ENCODE measurements around the gene KATNB1. TPM values are rescaled to one million over a fixed set of nuclear protein-coding genes. Genes with fewer than 3 reads are reported as not detected.
"Not testable (repeated sequence)": the region's sequence is repeated elsewhere in the genome, so short reads cannot be mapped to it uniquely, and the experiment has no call there.

Gene KATNB1
- total RNA-seq, 2 experiments from 2014 or later: 25.5 to 30.0 TPM

DNA sequence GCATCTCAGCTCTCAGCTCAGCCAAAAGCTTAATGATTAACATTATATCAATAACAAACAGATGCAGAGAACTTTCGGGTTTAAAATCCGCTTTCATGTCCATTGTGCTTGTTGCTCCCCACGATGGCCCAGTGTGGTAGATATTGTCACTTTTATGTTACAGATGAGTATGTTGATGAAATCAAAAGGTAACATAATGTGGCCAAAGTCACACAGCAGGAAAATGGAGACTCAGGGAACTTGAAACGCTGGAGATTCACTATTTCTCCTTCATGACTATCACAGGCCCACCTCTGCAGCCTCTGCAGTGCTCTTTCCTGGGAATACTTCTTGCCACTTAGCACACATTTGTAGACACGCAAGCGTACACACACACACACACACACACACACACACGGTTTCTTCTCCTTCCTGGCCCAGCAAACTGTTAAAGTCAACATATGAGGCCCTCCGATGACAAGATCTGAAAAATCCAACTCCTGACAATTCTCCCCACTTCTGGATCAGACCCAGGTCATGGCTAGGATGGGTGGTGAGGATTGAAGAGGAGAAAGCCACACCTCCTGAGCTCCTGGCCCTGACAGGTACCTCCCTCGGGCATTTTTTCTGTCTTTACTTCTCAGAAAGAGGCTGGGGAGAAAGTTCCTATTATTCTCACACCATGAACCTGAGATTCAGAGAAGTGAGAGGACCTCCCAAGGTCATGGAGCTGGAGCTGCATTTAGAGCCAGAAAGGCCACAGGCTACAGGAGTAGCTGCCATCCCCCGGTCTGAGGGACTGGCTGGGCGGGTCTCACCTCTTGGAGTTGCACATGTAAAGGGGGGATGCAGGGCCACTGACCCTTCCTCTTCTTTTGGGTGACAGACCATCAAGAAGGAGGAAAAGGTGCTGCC lies 31.3 kb upstream of the KATNB1 start:
- no peaks in the 10 kb centered on the region for H3K9me3 Mint-ChIP-seq
- intact Hi-C loops (cut with micrococcal nuclease): no loop called here
- no peaks in the 10 kb centered on the region for H3K27me3 Mint-ChIP-seq (ENCODE audit: low read depth)
- no peaks in the 10 kb centered on the region for H3K36me3 Mint-ChIP-seq (ENCODE audit: low read depth)
- peaks cover 2% of the 10 kb centered on the region for H3K4me1 Mint-ChIP-seq (ENCODE audit: low read depth)
- no peak overlapping the region for H3K27ac Mint-ChIP-seq
- CTCF ChIA-PET: interaction anchor here (0.6 kb wide), 1 partner anchor 95 kb away, joined by 3 read pairs; no protein-coding TSS in a partner anchor
- H3K4me3 Mint-ChIP-seq: no peak overlapping the region
- DNase-seq: no peak

DNA sequence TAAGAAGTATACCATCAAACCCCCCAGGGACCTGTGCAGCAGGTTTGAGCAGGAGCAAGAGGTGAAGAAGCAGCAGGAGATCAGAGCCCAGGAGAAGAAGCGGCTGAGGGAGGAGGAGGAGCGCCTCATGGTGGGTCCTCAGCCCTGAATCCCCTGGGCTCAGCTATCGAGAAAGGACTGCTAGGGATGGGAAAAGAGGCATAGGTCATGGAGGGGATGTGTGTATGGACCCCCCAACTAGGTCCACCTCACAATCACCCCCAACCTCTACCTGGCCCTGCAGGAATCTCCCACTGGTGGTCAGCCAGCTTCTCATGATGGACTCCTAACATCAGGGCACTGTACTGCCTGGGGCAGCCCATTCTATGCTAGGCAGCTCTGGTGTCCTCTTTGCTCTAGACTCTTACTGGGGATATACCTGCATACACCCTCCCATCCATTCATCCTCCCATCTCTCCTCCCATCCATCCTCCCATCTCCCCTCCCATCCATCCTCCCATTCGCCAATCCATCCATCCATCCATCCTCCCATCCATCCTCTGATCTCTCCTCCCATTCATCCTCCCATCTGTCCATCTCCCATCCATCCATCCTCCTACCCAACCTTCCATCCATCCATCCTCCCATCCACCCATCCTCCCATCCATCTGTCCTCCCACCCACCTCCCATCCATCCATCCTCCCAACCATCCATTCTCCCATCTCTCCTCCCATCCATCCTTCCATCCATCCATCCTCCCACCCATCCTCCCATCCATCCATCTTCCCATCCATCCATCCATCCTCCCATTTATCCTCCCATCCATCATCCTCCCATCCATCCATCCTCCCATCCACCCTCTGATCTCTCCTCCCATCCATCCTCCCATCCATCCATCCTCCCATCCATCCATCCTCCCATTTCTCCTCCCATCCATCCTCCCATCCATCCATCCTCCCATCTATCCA lies 30.4 kb upstream of the KATNB1 start:
- no peak for DNase-seq
- Mint-ChIP-seq H3K36me3 (ENCODE audit: low read depth) (no peaks in the 10 kb centered on the region), H3K4me1 (ENCODE audit: low read depth) (peaks cover 2% of the 10 kb centered on the region), H3K27ac (no peak overlapping the region), H3K4me3 (no peak overlapping the region), H3K27me3 (ENCODE audit: low read depth) (no peaks in the 10 kb centered on the region), H3K9me3 (no peaks in the 10 kb centered on the region)
- intact Hi-C loops (cut with micrococcal nuclease): no loop called here
- CTCF ChIA-PET: interaction anchor here (0.6 kb wide), 1 partner anchor 96 kb away, joined by 3 read pairs; no protein-coding TSS in a partner anchor

DNA sequence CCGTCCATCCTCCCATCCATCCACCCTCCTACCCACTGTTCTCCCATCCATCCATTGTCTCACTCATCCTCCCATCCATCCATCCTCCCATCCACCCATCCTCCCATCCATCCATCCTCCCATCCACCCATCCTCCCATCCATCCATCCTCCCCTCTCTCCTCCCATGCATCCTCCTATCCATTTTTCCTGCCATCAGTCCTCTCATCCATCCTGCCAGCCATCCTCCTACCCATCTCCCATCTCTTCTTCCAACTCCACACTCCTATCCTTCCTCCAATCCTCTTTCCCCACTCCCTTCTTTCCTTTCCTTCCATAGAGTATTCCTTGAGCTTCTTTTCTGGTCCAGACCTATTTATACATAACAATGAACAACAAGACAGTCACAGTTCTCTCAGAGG lies 28.9 kb upstream of the KATNB1 start:
- Mint-ChIP-seq H3K4me1 (ENCODE audit: low read depth) (peaks cover 2% of the 10 kb centered on the region), H3K9me3 (no peaks in the 10 kb centered on the region), H3K27me3 (ENCODE audit: low read depth) (no peaks in the 10 kb centered on the region), H3K36me3 (ENCODE audit: low read depth) (no peaks in the 10 kb centered on the region), H3K4me3 (no peak overlapping the region), H3K27ac (no peak overlapping the region)
- CTCF ChIA-PET: no interaction called here
- intact Hi-C loops (cut with micrococcal nuclease): no loop called here
- no peak for DNase-seq

DNA sequence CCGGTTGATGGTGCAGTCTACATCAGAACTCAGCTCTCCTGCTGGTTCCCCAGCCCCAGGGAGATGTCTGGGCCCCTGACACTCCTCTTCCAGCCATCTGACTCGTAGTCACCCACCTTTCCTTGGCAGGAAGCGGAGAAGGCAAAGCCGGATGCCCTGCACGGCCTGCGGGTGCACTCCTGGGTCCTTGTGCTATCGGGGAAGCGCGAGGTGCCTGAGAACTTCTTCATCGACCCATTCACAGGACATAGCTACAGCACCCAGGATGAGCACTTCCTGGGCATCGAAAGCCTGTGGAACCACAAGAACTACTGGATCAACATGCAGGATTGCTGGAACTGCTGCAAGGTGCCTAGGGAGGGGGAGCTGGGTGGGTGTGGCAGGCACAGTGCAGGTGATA lies 28.2 kb upstream of the KATNB1 start:
- DNase-seq: no peak
- Mint-ChIP-seq H3K4me1 (ENCODE audit: low read depth) (peaks cover 2% of the 10 kb centered on the region), H3K9me3 (no peaks in the 10 kb centered on the region), H3K36me3 (ENCODE audit: low read depth) (no peaks in the 10 kb centered on the region), H3K4me3 (no peak overlapping the region), H3K27ac (no peak overlapping the region), H3K27me3 (ENCODE audit: low read depth) (no peaks in the 10 kb centered on the region)
- intact Hi-C loops (cut with micrococcal nuclease): no loop called here
- CTCF ChIA-PET: no interaction called here

DNA sequence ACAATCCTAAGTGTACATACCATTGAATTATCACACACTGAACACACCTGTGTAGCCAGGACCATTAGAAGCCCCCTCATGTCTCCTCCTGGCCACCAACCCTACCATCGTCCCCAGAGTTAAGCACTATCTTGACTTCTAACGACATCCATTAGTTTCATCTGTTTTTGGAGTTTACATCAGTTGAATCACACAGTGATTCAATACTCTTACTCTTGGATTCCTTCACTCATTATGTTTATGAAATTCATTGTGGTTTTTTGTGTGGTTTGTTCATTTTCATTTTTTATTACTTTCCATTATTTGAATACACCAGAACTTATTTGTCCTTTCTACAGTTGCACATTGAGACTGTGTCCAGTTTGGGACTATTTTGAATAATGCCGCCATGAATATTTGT lies 27.4 kb upstream of the KATNB1 start:
- no peak overlapping the region for H3K4me3 Mint-ChIP-seq
- no peak for DNase-seq
- no peak overlapping the region for H3K27ac Mint-ChIP-seq
- intact Hi-C loops (cut with micrococcal nuclease): no loop called here
- H3K9me3 Mint-ChIP-seq: no peaks in the 10 kb centered on the region
- CTCF ChIA-PET: no interaction called here
- no peaks in the 10 kb centered on the region for H3K36me3 Mint-ChIP-seq (ENCODE audit: low read depth)
- H3K4me1 Mint-ChIP-seq (ENCODE audit: low read depth): peaks cover 2% of the 10 kb centered on the region
- H3K27me3 Mint-ChIP-seq (ENCODE audit: low read depth): no peaks in the 10 kb centered on the region

DNA sequence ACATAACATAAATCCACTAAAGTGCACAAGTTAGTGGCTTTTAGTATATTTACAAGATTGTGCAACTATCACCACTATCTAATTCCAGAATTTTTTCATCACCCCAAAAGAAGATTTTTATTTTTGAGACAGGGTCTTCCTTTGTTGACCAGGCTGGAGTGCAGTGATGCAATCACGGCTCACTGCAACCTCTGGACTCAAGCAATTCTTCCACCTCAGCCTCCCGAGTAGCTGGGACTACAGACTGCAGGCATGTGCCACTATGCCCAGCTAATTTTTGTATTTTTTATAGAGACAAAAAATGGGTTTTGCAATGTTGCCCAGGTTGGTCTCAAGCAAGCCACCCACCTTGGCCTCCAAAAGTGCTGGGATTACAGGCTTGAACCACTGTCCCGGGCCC lies 25.9 kb upstream of the KATNB1 start:
- H3K36me3 Mint-ChIP-seq (ENCODE audit: low read depth): no peaks in the 10 kb centered on the region
- CTCF ChIA-PET: no interaction called here
- intact Hi-C loops (cut with micrococcal nuclease): no loop called here

DNA sequence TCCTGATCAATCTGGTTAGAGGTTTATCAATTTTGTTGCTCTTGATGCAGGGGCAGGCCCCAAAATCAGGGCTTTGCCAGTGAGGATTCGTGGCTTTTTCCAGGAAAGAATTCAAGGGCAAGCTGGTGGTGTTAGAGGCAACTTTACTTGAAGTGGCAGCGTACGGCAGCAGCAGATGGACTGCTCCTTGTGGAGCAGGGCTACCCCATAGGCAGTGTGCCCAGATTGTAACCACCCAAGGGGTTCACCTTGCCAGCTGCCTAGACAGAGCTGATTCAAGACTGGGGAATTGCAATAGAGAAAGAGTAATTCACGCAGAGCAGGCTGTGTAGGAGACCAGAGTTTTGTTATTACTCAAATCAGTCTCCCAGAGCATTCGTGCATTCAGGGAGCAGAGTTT lies 24.2 kb upstream of the KATNB1 start:
- Mint-ChIP-seq H3K36me3 (ENCODE audit: low read depth) (no peaks in the 10 kb centered on the region), H3K27ac (no peak overlapping the region), H3K4me3 (no peak overlapping the region), H3K4me1 (ENCODE audit: low read depth) (peaks cover 2% of the 10 kb centered on the region), H3K27me3 (ENCODE audit: low read depth) (no peaks in the 10 kb centered on the region), H3K9me3 (no peaks in the 10 kb centered on the region)
- CTCF ChIA-PET: interaction anchor here (1.9 kb wide), 1 partner anchor 135 kb away, joined by 8 read pairs; no protein-coding TSS in a partner anchor
- no peak for DNase-seq
- intact Hi-C loops (cut with micrococcal nuclease): no loop called here

More for the DNA sequence above, 25.9 kb upstream of the KATNB1 start:
- no peak overlapping the region for H3K4me3 Mint-ChIP-seq
- no peak for DNase-seq
- H3K9me3 Mint-ChIP-seq: no peaks in the 10 kb centered on the region
- no peaks in the 10 kb centered on the region for H3K27me3 Mint-ChIP-seq (ENCODE audit: low read depth)
- H3K4me1 Mint-ChIP-seq (ENCODE audit: low read depth): peaks cover 2% of the 10 kb centered on the region
- H3K27ac Mint-ChIP-seq: no peak overlapping the region

DNA sequence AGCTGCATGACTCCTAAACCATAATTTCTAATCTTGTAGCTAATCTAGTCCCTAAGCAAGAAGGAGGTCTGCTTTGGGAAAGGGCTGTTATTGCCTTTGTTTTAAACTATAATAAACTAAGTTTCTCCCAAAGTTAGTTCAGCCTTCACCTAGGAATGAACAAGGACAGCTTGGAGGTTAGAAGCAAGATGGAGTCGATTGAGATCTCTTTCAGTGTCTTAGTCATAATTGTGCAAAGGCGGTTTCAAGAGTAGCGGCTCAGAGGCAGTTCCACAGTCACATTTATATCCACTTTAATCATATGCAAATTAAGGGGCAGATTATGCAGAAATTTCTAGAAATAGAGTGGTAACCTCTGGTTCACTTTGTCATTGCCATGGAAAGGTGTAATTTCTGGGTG lies 23.6 kb upstream of the KATNB1 start:
- H3K36me3 Mint-ChIP-seq (ENCODE audit: low read depth): no peaks in the 10 kb centered on the region
- no peak overlapping the region for H3K4me3 Mint-ChIP-seq
- no peaks in the 10 kb centered on the region for H3K27me3 Mint-ChIP-seq (ENCODE audit: low read depth)
- intact Hi-C loops (cut with micrococcal nuclease): no loop called here
- peaks cover 2% of the 10 kb centered on the region for H3K4me1 Mint-ChIP-seq (ENCODE audit: low read depth)
- CTCF ChIA-PET: interaction anchor here (0.8 to 1.9 kb wide), 3 partner anchors 46 to 136 kb away, joined by 3 to 8 read pairs (median 3); no protein-coding TSS in a partner anchor
- no peaks in the 10 kb centered on the region for H3K9me3 Mint-ChIP-seq
- DNase-seq: no peak
- no peak overlapping the region for H3K27ac Mint-ChIP-seq

DNA sequence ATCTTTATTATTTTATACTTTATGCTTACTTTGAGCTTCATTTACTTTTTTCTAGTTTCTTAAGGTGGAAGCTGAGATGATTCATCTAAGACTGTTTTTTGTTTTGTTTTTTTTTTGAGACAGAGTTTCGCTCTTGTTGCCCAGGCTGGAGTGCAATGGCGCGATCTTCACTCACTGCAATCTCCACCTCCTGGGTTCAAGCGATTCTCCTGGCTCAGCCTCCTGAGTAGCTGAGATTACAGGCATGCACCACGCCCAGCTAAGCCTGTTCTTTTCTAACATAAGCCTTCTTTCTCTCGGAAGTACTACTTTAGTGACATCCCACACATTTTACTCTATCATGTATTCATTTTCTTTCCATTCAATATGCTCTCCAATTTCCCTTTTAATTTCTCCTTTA lies 23.0 kb upstream of the KATNB1 start:
- H3K4me3 Mint-ChIP-seq; H3K36me3 Mint-ChIP-seq (ENCODE audit: low read depth); H3K27ac Mint-ChIP-seq; H3K9me3 Mint-ChIP-seq; H3K4me1 Mint-ChIP-seq (ENCODE audit: low read depth); H3K27me3 Mint-ChIP-seq (ENCODE audit: low read depth); intact Hi-C loops (cut with micrococcal nuclease); DNase-seq: not testable (repeated sequence)
- CTCF ChIA-PET: interaction anchor here (0.8 to 1.9 kb wide), 3 partner anchors 45 to 136 kb away, joined by 3 to 8 read pairs (median 3); no protein-coding TSS in a partner anchor

DNA sequence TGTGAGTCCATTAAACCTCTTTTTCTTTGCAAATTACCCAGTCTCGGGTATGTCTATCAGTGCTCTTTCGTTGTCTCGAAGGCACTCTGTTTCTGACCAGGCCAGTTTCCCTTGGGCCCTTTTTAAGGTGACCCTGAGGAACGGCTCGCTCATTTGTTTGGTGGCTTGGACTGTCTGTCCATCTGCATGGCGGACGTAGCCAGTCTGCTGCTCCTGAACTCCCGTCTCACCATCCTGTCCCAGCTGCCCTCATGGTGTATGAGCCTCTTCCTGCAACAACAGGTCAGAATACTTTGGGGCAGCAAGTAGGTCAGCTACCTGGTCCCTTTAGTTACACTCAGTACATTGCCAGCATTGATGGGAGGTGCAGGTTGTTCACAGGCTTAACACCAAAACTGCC lies 22.0 kb upstream of the KATNB1 start:
- intact Hi-C loops (cut with micrococcal nuclease): no loop called here
- Mint-ChIP-seq H3K27ac (no peak overlapping the region), H3K27me3 (ENCODE audit: low read depth) (no peaks in the 10 kb centered on the region), H3K9me3 (no peaks in the 10 kb centered on the region), H3K4me3 (no peak overlapping the region), H3K36me3 (ENCODE audit: low read depth) (no peaks in the 10 kb centered on the region), H3K4me1 (ENCODE audit: low read depth) (no peaks in the 10 kb centered on the region)
- no peak for DNase-seq
- CTCF ChIA-PET: interaction anchor here (1.1 to 1.5 kb wide), 2 partner anchors 65 to 137 kb away, joined by 3 to 4 read pairs; no protein-coding TSS in a partner anchor

DNA sequence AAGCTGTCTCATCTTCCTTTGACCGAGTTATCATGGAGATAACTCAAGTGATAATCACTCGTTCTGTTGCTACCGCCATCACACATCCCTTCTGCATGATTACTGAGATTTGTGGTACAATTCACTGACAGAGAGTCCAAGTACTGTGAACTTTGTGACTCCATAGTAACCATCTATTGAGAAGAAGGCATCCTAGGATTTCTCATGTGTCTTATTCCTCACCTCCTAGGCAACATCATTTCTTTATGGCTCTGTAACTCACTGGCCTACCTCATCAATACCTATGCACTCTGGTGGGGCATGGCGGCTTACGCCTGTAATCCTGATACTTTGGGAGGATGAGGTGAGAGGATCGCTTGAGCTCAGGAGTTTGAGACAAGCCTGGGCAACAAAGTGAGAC lies 21.5 kb upstream of the KATNB1 start:
- Mint-ChIP-seq H3K4me1 (ENCODE audit: low read depth) (no peaks in the 10 kb centered on the region), H3K27me3 (ENCODE audit: low read depth) (no peaks in the 10 kb centered on the region), H3K4me3 (no peak overlapping the region), H3K9me3 (no peaks in the 10 kb centered on the region), H3K27ac (no peak overlapping the region), H3K36me3 (ENCODE audit: low read depth) (no peaks in the 10 kb centered on the region)
- intact Hi-C loops (cut with micrococcal nuclease): no loop called here
- no peak for DNase-seq
- CTCF ChIA-PET: interaction anchor here (1.1 to 1.5 kb wide), 2 partner anchors 66 to 138 kb away, joined by 3 to 4 read pairs; no protein-coding TSS in a partner anchor

DNA sequence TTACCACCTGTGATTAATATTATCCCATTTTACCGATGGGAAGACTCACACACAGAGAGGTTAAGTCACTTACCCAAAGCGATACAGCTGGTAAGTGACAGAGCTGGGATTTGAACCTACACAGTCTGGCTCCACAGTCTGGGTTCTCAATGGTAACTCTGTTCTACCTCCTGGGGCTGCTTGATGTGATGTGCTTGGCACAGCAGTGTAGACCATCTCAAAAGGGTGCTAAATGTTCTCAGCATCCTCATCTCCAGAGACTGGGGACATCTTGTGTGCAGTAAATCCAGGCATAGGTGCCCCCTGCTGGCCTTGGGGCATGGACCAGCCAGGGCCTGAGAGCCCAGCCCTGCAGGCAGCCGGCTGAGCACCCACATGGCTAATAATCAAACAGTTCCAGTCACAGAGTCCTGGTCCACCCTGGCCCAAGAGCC lies 15.4 kb upstream of the KATNB1 start:
- H3K27me3 Mint-ChIP-seq (ENCODE audit: low read depth): no peaks in the 10 kb centered on the region
- peak; percentile 66 for DNase-seq
- no peaks in the 10 kb centered on the region for H3K4me1 Mint-ChIP-seq (ENCODE audit: low read depth)
- H3K27ac Mint-ChIP-seq: no peak overlapping the region
- H3K4me3 Mint-ChIP-seq: no peak overlapping the region
- no peaks in the 10 kb centered on the region for H3K36me3 Mint-ChIP-seq (ENCODE audit: low read depth)
- H3K9me3 Mint-ChIP-seq: no peaks in the 10 kb centered on the region
- intact Hi-C loops (cut with micrococcal nuclease): loop anchor here (1.0 kb wide), 2 partner anchors 71 to 144 kb away; no protein-coding TSS in a partner anchor
- CTCF ChIA-PET: interaction anchor here (0.6 to 1.6 kb wide), 4 partner anchors 73 to 1533 kb away, joined by 3 read pairs; no protein-coding TSS in a partner anchor

Data from activated naive CD4-positive, alpha-beta T cell treated with anti-CD3 and anti-CD28 coated beads for 36 hours (primary cell).